Esophagus squamous epithelium (tissue), 4 donors: ENCODE results near the gene MRPS34.

Experiments used
- POLR2A ChIP-seq, 4 donors: fragments of 450-650 bp; IDR thresholded peaks; one replicate each; pipeline ENCODE4 v1.6.1; 2017; ENCODE audit warnings: antibody characterized with exemption in 4 of 4, mild to moderate bottlenecking in 4 of 4, moderate library complexity in 3 of 4
- TF ChIP-seq, protein P1 (sequence below), 6 experiments: fragments of 450-650 bp in 4 of 6; fragments of 200-600 bp in 2 of 6; sonication (generic) in 2 of 6; IDR thresholded peaks; one replicate each; pipeline ENCODE4 v1.5.1; 2016 to 2019; ENCODE audit warnings: antibody characterized with exemption in 6 of 6, mild to moderate bottlenecking in 4 of 6, moderate library complexity in 4 of 6

DNA sequence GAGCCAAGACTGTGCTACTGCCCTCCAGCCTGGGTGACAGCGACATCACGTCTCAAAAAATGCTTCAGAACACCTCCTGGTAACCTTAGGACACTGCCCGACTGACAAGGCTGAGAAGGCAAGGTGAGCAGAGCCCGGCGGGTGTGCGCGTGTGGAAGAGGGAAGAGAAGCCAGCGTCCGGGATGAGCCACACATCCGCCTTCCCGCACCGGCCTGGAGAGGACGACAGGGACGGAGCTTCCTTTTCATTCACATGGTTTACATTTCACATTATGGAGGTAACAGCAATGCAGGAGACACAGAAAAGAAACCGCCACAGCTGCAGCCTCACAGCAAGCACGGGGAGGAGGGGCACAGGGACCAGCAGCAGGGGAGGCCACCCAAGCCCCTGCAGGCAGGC, 37.2 kb upstream of the MRPS34 start:
- TF ChIP-seq, protein P1, sequence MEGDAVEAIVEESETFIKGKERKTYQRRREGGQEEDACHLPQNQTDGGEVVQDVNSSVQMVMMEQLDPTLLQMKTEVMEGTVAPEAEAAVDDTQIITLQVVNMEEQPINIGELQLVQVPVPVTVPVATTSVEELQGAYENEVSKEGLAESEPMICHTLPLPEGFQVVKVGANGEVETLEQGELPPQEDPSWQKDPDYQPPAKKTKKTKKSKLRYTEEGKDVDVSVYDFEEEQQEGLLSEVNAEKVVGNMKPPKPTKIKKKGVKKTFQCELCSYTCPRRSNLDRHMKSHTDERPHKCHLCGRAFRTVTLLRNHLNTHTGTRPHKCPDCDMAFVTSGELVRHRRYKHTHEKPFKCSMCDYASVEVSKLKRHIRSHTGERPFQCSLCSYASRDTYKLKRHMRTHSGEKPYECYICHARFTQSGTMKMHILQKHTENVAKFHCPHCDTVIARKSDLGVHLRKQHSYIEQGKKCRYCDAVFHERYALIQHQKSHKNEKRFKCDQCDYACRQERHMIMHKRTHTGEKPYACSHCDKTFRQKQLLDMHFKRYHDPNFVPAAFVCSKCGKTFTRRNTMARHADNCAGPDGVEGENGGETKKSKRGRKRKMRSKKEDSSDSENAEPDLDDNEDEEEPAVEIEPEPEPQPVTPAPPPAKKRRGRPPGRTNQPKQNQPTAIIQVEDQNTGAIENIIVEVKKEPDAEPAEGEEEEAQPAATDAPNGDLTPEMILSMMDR (IDR thresholded peaks at IDR 0.05), result no peak
- no peak for TF ChIP-seq POLR2A (IDR thresholded peaks at IDR 0.05)
